B cell (primary cell): ENCODE results near the gene CPNE5.

ENCODE experiments used
- EZH2 ChIP-seq: IDR thresholded peaks from 2 replicates; pipeline ENCODE4 v1.6.1; 2012; ENCODE audit warnings: borderline replicate concordance, low read depth, mild to moderate bottlenecking, moderate library complexity, low read length; ENCODE audit not compliant: insufficient read depth, poor library complexity, severe bottlenecking
- TF ChIP-seq, protein P1 (sequence below): fragments of 200-600 bp; IDR thresholded peaks from one replicate; pipeline ENCODE4 v1.8.0; 2022; ENCODE audit warnings: antibody characterized with exemption, mild to moderate bottlenecking

DNA sequence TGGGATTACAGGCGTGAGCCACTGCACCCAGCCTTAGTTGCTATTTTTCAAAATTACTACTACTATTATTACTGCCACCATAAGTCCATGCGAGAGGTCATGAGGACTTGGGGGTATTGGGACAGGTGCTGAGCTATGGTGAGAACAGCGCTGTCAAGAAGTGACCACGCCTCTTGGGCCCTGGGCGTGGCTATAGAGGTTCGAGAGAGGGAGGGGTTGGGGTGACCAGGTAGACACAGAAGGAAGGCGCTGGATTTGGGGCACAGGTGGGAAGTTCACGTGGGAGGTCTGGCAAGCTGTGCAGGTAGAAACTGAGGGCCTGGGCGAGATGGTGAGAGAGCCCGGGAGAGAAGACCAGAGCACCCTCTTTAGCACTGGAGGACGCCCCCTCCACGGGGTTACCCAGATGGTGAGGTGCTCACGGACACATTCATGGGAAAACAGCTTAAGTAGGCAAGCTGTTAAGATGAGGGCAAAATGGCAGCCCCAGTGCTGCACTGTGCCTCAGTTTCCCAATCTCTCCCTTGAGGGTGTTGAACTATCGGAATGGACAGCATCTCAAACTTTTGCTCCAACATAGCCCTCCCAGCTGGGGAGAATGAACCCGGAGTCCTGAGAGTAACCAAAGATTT, 80.6 kb downstream of the CPNE5 start:
- no peak for TF ChIP-seq EZH2
- TF ChIP-seq, protein P1, sequence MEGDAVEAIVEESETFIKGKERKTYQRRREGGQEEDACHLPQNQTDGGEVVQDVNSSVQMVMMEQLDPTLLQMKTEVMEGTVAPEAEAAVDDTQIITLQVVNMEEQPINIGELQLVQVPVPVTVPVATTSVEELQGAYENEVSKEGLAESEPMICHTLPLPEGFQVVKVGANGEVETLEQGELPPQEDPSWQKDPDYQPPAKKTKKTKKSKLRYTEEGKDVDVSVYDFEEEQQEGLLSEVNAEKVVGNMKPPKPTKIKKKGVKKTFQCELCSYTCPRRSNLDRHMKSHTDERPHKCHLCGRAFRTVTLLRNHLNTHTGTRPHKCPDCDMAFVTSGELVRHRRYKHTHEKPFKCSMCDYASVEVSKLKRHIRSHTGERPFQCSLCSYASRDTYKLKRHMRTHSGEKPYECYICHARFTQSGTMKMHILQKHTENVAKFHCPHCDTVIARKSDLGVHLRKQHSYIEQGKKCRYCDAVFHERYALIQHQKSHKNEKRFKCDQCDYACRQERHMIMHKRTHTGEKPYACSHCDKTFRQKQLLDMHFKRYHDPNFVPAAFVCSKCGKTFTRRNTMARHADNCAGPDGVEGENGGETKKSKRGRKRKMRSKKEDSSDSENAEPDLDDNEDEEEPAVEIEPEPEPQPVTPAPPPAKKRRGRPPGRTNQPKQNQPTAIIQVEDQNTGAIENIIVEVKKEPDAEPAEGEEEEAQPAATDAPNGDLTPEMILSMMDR = no peak
